HEK293T (cell line): ENCODE results near the gene ULK3.
A peak's percentile ranks its signal among the peaks of the same experiment; 100 is the strongest.
"Not testable (repeated sequence)": the region's sequence is repeated elsewhere in the genome, so short reads cannot be mapped to it uniquely, and the experiment has no call there.

Experiments used
- CTCF ChIA-PET: fragments of 350-600 bp; formaldehyde crosslinking; extraction: SDS; loops from one replicate; lab custom pipeline; 2021; ENCODE audit warnings: antibody characterized with exemption, inconsistent platforms; lab: Yijun Ruan, JAX
- POLR2A ChIA-PET: fragments of 350-600 bp; formaldehyde crosslinking; extraction: SDS; loops from one replicate; lab custom pipeline; 2020; ENCODE audit warnings: antibody characterized with exemption, inconsistent platforms; lab: Yijun Ruan, JAX
- DNase-seq: peaks from one replicate; pipeline ENCODE4 v3.0.0; 2012; ENCODE audit warnings: mixed read lengths; ENCODE audit errors: extremely low spot score
- ARNT ChIP-seq: fragments of 450-650 bp; IDR thresholded peaks from 2 replicates; pipeline ENCODE4 v1.6.1; 2017; ENCODE audit warnings: mild to moderate bottlenecking
- BHLHE40 ChIP-seq: fragments of 450-650 bp; IDR thresholded peaks from 2 replicates; pipeline ENCODE4 v1.6.1; 2016; ENCODE audit warnings: mild to moderate bottlenecking, moderate library complexity, borderline replicate concordance
- CTBP1 ChIP-seq: fragments of 450-650 bp; IDR thresholded peaks from 2 replicates; pipeline ENCODE4 v1.6.1; 2016; ENCODE audit warnings: borderline replicate concordance
- ELF4 ChIP-seq: fragments of 450-650 bp; IDR thresholded peaks from 2 replicates; pipeline ENCODE4 v1.6.1; 2017; ENCODE audit warnings: antibody characterized with exemption
- FOXA1 ChIP-seq: fragments of 450-650 bp; IDR thresholded peaks from 2 replicates; pipeline ENCODE4 v1.6.1; 2016; ENCODE audit warnings: mild to moderate bottlenecking
- FOXK2 ChIP-seq: fragments of 450-650 bp; IDR thresholded peaks from 2 replicates; pipeline ENCODE4 v1.6.1; 2016; ENCODE audit warnings: mild to moderate bottlenecking
- FOXM1 ChIP-seq: fragments of 450-650 bp; IDR thresholded peaks from 2 replicates; pipeline ENCODE4 v1.6.1; 2017; ENCODE audit warnings: mild to moderate bottlenecking, borderline replicate concordance
- HDGF ChIP-seq: fragments of 450-650 bp; IDR thresholded peaks from 2 replicates; pipeline ENCODE4 v1.6.1; 2017; ENCODE audit warnings: antibody characterized with exemption, borderline replicate concordance
- L3MBTL2 ChIP-seq: fragments of 450-650 bp; conservative IDR thresholded peaks from 2 replicates; pipeline ENCODE4 v1.6.1; 2016; ENCODE audit warnings: mild to moderate bottlenecking
- LEF1 ChIP-seq: fragments of 450-650 bp; IDR thresholded peaks from 2 replicates; pipeline ENCODE4 v1.6.1; 2017; ENCODE audit warnings: mild to moderate bottlenecking, borderline replicate concordance
- NFRKB ChIP-seq: fragments of 450-650 bp; IDR thresholded peaks from 2 replicates; pipeline ENCODE4 v1.6.1; 2016; ENCODE audit warnings: mild to moderate bottlenecking, moderate library complexity
- SP1 ChIP-seq: fragments of 450-650 bp; IDR thresholded peaks from 2 replicates; pipeline ENCODE4 v1.6.1; 2017
- SUZ12 ChIP-seq: fragments of 450-650 bp; IDR thresholded peaks from 2 replicates; pipeline ENCODE4 v1.6.1; 2016; ENCODE audit warnings: mild to moderate bottlenecking
- TARDBP ChIP-seq: fragments of 450-650 bp; IDR thresholded peaks from 2 replicates; pipeline ENCODE4 v1.6.1; 2016
- ZNF384 ChIP-seq: fragments of 450-650 bp; IDR thresholded peaks from 2 replicates; pipeline ENCODE4 v1.6.1; 2016
- TF ChIP-seq, protein P1 (sequence below): fragments of 450-650 bp; IDR thresholded peaks from 2 replicates; pipeline ENCODE4 v1.6.1; 2016

Gene ULK3

DNA sequence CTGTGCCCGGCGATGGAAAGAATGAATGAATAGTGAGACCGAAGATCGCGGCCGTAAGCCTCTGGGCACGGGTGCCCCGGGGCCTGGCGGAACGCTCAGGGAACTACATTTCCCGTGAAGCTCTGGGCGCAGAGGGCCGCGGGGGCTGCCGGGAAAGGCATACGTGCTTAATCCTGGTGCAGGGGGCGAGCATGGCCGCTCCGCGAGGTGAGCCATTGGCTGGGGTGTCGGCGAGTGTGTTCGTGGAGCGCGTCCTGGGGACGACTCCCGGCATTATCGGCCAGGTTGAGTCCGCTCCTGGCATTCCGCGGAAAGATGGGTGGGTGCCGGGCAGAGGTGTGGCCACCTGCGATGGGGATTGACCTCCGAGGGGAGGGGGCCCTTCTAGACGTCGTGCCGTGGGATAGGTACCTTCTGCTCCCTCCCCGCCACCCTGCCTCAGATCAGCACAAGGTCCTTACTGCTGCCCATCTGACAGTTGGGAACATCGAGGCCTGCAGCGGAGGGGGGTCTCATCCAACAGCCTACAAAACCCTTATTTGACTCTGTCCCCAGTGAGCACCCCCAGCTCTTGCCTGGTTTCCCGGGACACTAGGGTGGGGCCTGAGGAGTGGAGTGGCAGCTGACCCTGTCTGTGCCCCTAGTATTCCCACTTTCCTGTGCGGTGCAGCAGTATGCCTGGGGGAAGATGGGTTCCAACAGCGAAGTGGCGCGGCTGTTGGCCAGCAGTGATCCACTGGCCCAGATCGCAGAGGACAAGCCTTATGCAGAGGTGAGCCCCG lies 47.1 kb upstream of the ULK3 start, which contains the start of gene MPI:
Gene MPI (plus strand): TSS at position 160 of the 782 bp plus-strand sequence. CDS start 32 bp downstream, at position 192.
- peak; percentile 97 for DNase-seq
- TF ChIP-seq ZNF384 (no peak), NFRKB (peak; percentile 56), FOXA1 (no peak), CTBP1 (no peak), TARDBP (no peak), SP1 (no peak), SUZ12 (peak; percentile 87), LEF1 (no peak), L3MBTL2 (peak; percentile 90), FOXK2 (no peak), HDGF (no peak), ELF4 (peak; percentile 91), ARNT (peak; percentile 93), FOXM1 (no peak), BHLHE40 (no peak)
- TF ChIP-seq, protein P1, sequence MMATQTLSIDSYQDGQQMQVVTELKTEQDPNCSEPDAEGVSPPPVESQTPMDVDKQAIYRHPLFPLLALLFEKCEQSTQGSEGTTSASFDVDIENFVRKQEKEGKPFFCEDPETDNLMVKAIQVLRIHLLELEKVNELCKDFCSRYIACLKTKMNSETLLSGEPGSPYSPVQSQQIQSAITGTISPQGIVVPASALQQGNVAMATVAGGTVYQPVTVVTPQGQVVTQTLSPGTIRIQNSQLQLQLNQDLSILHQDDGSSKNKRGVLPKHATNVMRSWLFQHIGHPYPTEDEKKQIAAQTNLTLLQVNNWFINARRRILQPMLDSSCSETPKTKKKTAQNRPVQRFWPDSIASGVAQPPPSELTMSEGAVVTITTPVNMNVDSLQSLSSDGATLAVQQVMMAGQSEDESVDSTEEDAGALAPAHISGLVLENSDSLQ = no peak
- CTCF ChIA-PET = interaction anchor here (2.8 kb wide), 1 partner anchor 11 kb away, joined by 13 read pairs; no protein-coding TSS in a partner anchor
- POLR2A ChIA-PET = interaction anchor here (0.5 to 2.9 kb wide), 25 partner anchors 8 to 472 kb away, joined by 3 to 35 read pairs (median 4); partner anchors contain the start of genes COX5A, FAM219B, RPP25 and SCAMP5

DNA sequence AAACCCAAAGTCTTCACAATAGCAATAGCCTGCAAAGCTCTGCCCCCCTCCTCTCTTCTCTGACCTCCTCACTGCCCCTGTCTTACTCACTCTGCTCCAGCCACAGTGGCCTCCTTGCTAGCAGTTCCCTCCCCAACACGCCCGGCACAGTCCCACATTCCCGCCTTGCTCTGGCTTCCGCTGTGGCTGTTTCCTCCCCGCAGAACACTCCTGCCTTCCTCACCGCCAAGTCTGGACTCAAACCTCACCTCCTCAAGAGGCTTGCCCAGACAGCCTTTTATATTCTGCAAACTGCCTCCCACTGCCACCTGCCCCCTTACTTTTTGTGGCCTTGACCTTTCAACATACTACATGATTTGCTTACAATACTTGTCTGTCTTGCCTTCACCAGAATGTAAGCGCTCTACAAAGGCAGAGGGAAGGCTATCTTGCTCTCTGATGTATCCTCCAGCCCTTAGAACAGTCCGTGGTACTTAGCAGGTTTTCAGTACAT lies 46.5 kb upstream of the ULK3 start:
- TF ChIP-seq L3MBTL2 (peak; percentile 45), ZNF384 (no peak)
- ChIA-PET POLR2A (interaction anchor here (0.6 to 2.9 kb wide), 22 partner anchors 8 to 248 kb away, joined by 3 to 35 read pairs (median 4); partner anchors contain the start of genes COX5A, FAM219B, RPP25 and SCAMP5), CTCF (interaction anchor here (2.8 kb wide), 1 partner anchor 12 kb away, joined by 13 read pairs; no protein-coding TSS in a partner anchor)
- DNase-seq = peak; percentile 62

DNA sequence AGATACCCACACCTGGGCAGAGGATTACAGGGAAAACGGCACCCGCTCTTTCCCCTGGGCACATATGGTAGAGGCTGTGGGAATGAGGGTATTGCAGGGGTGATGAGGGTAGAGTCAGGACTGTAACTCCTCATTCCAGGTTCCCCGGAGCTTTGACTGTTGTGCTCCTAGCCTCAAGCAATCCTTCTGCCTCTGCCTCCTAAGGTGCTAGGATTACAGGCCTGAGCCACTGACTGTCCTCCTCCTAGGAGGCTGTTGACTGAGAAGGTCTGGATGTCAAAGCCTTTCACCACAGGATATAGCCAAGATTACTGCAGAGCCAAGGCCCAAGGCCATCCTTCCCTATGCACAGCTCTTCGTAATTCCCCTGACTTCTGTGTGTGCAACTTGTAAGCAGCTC lies 45.8 kb upstream of the ULK3 start:
- DNase-seq = no peak
- TF ChIP-seq TARDBP = no peak
- no peak for TF ChIP-seq SUZ12
- no peak for TF ChIP-seq ELF4
- no peak for TF ChIP-seq NFRKB
- no peak for TF ChIP-seq HDGF
- TF ChIP-seq FOXK2 = no peak
- TF ChIP-seq LEF1 = no peak
- no peak for TF ChIP-seq ARNT
- no peak for TF ChIP-seq ZNF384
- TF ChIP-seq, protein P1 = no peak
- TF ChIP-seq L3MBTL2 = no peak
- no peak for TF ChIP-seq FOXM1
- TF ChIP-seq BHLHE40 = no peak
- no peak for TF ChIP-seq SP1
- no peak for TF ChIP-seq CTBP1
- no peak for TF ChIP-seq FOXA1
- POLR2A ChIA-PET = interaction anchor here (0.7 to 2.9 kb wide), 11 partner anchors 9 to 248 kb away, joined by 3 to 35 read pairs (median 5); partner anchors contain the start of genes FAM219B, SCAMP2, SCAMP5 and ULK3
- CTCF ChIA-PET = interaction anchor here (2.8 kb wide), 1 partner anchor 13 kb away, joined by 13 read pairs; no protein-coding TSS in a partner anchor

DNA sequence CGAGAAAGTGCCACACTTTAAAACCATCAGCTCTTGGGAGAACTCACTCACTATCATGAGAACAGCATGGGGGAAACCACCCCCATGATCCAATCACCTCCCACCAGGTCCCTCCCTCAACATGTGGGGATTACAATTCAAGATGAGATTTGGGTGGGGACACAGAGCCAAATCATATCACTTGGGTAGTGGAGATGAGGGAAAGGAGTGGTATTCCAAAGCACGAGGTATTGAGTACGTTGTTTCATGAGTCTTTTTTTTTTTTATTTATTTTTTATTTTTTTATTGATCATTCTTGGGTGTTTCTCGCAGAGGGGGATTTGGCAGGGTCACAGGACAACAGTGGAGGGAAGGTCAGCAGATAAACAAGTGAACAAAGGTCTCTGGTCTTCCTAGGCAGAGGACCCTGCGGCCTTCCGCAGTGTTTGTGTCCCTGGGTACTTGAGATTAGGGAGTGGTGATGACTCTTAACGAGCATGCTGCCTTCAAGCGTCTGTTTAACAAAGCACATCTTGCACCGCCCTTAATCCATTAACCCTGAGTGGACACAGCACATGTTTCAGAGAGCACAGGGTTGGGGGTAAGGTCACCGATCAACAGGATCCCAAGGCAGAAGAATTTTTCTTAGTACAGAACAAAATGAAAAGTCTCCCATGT lies 44.7 kb upstream of the ULK3 start:
- not testable (repeated sequence) for DNase-seq
- POLR2A ChIA-PET = interaction anchor here (1.0 to 2.3 kb wide), 3 partner anchors 13 to 44 kb away, joined by 3 to 17 read pairs (median 4); partner anchors contain the start of genes SCAMP2 and ULK3
- CTCF ChIA-PET = interaction anchor here (0.6 to 2.8 kb wide), 2 partner anchors 14 to 56 kb away, joined by 4 to 13 read pairs; no protein-coding TSS in a partner anchor

DNA sequence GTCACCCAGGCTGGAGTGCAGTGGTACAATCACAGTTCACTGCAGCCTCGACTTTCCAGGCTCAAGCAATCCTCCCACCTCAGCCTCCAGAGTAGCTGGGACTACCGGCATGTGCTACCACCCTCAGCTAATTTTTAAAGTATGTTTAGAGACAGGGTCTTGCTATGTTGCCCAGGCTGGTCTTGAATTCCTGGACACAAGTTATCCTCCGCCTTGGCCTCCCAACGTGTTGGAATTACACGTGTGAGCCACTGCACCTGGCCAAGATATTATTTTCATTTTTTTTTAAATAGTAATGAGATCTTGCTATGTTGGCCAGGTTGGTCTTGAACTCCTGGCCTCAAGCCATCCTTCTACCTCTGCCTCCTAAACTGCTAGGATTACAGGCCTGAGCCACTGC lies 42.5 kb upstream of the ULK3 start:
- ChIA-PET POLR2A (interaction anchor here (1.1 kb wide), 1 partner anchor 30 kb away, joined by 3 read pairs; no protein-coding TSS in a partner anchor), CTCF (interaction anchor here (0.7 kb wide), 1 partner anchor 16 kb away, joined by 3 read pairs; no protein-coding TSS in a partner anchor)
- TF ChIP-seq CTBP1 (no peak), ELF4 (no peak), FOXM1 (no peak), FOXA1 (no peak), SUZ12 (no peak), LEF1 (no peak), HDGF (no peak), ZNF384 (no peak), FOXK2 (no peak)
- TF ChIP-seq, protein P1 = no peak
- no peak for DNase-seq
